HS-27A (cell line): ENCODE measurements around the gene SERGEF.
"Not testable (repeated sequence)": the region's sequence is repeated elsewhere in the genome, so short reads cannot be mapped to it uniquely, and the experiment has no call there.

ENCODE experiments used
- DNase-seq: peaks from one replicate; pipeline ENCODE4 v3.0.0-alpha.2; 2012; ENCODE audit warnings: low read depth, missing footprints

The SERGEF gene

GRCh38 chr11:17906436-17906835 lies 106.4 kb downstream of the SERGEF start:
- DNase-seq: no peak

- no peak for DNase-seq
These were observed 107.4 kb downstream of the SERGEF start for GRCh38 chr11:17905477-17905876.

- DNase-seq: no peak
These were observed 111.4 kb downstream of the SERGEF start for GRCh38 chr11:17901481-17901880.

GRCh38 chr11:17898782-17899181 lies 114.1 kb downstream of the SERGEF start:
- no peak for DNase-seq

GRCh38 chr11:17898071-17898470 lies 114.8 kb downstream of the SERGEF start:
- DNase-seq: no peak

GRCh38 chr11:17897495-17897894 lies 115.4 kb downstream of the SERGEF start:
- no peak for DNase-seq

- DNase-seq: not testable (repeated sequence)
These were observed 116.2 kb downstream of the SERGEF start for GRCh38 chr11:17896496-17897151.

- no peak for DNase-seq
These were observed 117.8 kb downstream of the SERGEF start for GRCh38 chr11:17894929-17895658.

GRCh38 chr11:17892409-17892808 lies 120.4 kb downstream of the SERGEF start:
- DNase-seq: no peak

GRCh38 chr11:17890325-17890724 lies 122.5 kb downstream of the SERGEF start:
- DNase-seq: no peak

- no peak for DNase-seq
These were observed 125.1 kb downstream of the SERGEF start for GRCh38 chr11:17887779-17888178.

- no peak for DNase-seq
These were observed 128.9 kb downstream of the SERGEF start for GRCh38 chr11:17883946-17884345.

GRCh38 chr11:17883057-17883456 lies 129.8 kb downstream of the SERGEF start:
- DNase-seq: no peak

- no peak for DNase-seq
These were observed 134.1 kb downstream of the SERGEF start for GRCh38 chr11:17878743-17879142.

GRCh38 chr11:17877886-17878285 lies 135.0 kb downstream of the SERGEF start:
- no peak for DNase-seq

- DNase-seq: no peak
These were observed 136.0 kb downstream of the SERGEF start for GRCh38 chr11:17876827-17877226.

GRCh38 chr11:17875891-17876290 lies 137.0 kb downstream of the SERGEF start:
- no peak for DNase-seq

GRCh38 chr11:17873586-17873985 lies 139.3 kb downstream of the SERGEF start:
- no peak for DNase-seq

- DNase-seq: not testable (repeated sequence)
These were observed 144.4 kb downstream of the SERGEF start for GRCh38 chr11:17868398-17868797.

GRCh38 chr11:17867341-17867740 lies 145.5 kb downstream of the SERGEF start:
- DNase-seq: no peak

- DNase-seq: no peak
These were observed 146.9 kb downstream of the SERGEF start for GRCh38 chr11:17865765-17866428.

- DNase-seq: no peak
These were observed 148.3 kb downstream of the SERGEF start for GRCh38 chr11:17864478-17864941.
